MCF 10A (cell line): ENCODE data around the gene LOXL3. TPM values are rescaled to one million over a fixed set of nuclear protein-coding genes. Genes with fewer than 3 reads are reported as not detected.

Experiments used
- BruUV-seq: library from RNA; stranded (reverse); fragments of 400-500 nt; replicated peaks from 2 replicates; lab custom pipeline; 2021; lab: Mats Ljungman, UMichigan
- CTCF ChIA-PET: fragments of 300-600 bp; sonication (Branson Sonifier 250); formaldehyde crosslinking; extraction: SDS; loops from one replicate; lab custom pipeline; 2021; ENCODE audit warnings: antibody characterized with exemption, inconsistent platforms; lab: Yijun Ruan, JAX
- POLR2A ChIA-PET: fragments of 300-600, 350-650 bp; sonication (Branson Sonifier 250); formaldehyde crosslinking; extraction: SDS; loops from one replicate; lab custom pipeline; 2020; ENCODE audit warnings: antibody characterized with exemption, inconsistent platforms; lab: Yijun Ruan, JAX
- DNase-seq: peaks from one replicate; pipeline ENCODE4 v3.0.0-alpha.2; 2018; ENCODE audit not compliant: unreplicated experiment
- H3K27ac Mint-ChIP-seq: one replicate; pipeline ENCODE4 v1.8.0; 2022; ENCODE audit warnings: mild to moderate bottlenecking, low read depth, mixed read lengths; ENCODE audit not compliant: unreplicated experiment
- H3K27me3 Mint-ChIP-seq: one replicate; pipeline ENCODE4 v1.8.0; 2022; ENCODE audit warnings: mixed read lengths; ENCODE audit not compliant: insufficient read depth, unreplicated experiment
- H3K36me3 Mint-ChIP-seq: one replicate; pipeline ENCODE4 v1.8.0; 2022; ENCODE audit warnings: mild to moderate bottlenecking, moderate library complexity, mixed read lengths; ENCODE audit not compliant: insufficient read depth, unreplicated experiment
- H3K4me1 Mint-ChIP-seq: one replicate; pipeline ENCODE4 v1.8.0; 2022; ENCODE audit warnings: mixed read lengths; ENCODE audit not compliant: insufficient read depth, unreplicated experiment
- H3K4me3 Mint-ChIP-seq: one replicate; pipeline ENCODE4 v1.8.0; 2022; ENCODE audit warnings: mild to moderate bottlenecking, moderate library complexity, mixed read lengths; ENCODE audit not compliant: unreplicated experiment
- H3K9me3 Mint-ChIP-seq: one replicate; pipeline ENCODE4 v1.8.0; 2022; ENCODE audit warnings: mixed read lengths; ENCODE audit not compliant: unreplicated experiment
- CTCF ChIP-seq: fragments of 200-600 bp; IDR thresholded peaks from one replicate; pipeline ENCODE4 v1.8.0; 2022; ENCODE audit warnings: antibody characterized with exemption, mild to moderate bottlenecking; ENCODE audit not compliant: unreplicated experiment
- intact Hi-C: fragments of 100-400 bp; cut with micrococcal nuclease; formaldehyde crosslinking; loops from 2 replicates; pipeline ENCODE4 v1.14.1; 2022
- total RNA-seq: library from RNA; stranded (reverse); gene quantifications from 2 replicates; pipeline ENCODE4 v1.2.3, GENCODE V29; 2022

The LOXL3 gene
- total RNA-seq, 1 experiment from 2014 or later, result 0.93 TPM

GRCh38 chr2:74537140-74537539, 16.6 kb downstream of the LOXL3 start:
- Mint-ChIP-seq H3K4me3 (no peak overlapping the region), H3K9me3 (no peaks in the 10 kb centered on the region), H3K27me3 (no peaks in the 10 kb centered on the region), H3K27ac (peak overlapping the region; percentile 49), H3K36me3 (no peaks in the 10 kb centered on the region), H3K4me1 (peaks cover 8% of the 10 kb centered on the region)
- BruUV-seq, result no TSS peak
- intact Hi-C loops, result no loop called here
- peak; percentile 33 for DNase-seq
- ChIA-PET POLR2A (interaction anchor here (0.7 kb wide), 1 partner anchor 54 kb away, joined by 3 read pairs; the partner anchor contains the start of genes CCDC142 and TTC31), CTCF (no interaction called here)
- TF ChIP-seq CTCF, result no peak

- peak overlapping the region; percentile 49 for H3K27ac Mint-ChIP-seq
- intact Hi-C loops, result no loop called here
- BruUV-seq, result no TSS peak
- POLR2A ChIA-PET, result no interaction called here
- TF ChIP-seq CTCF, result no peak
- H3K27me3 Mint-ChIP-seq, result no peaks in the 10 kb centered on the region
- CTCF ChIA-PET, result interaction anchor here (0.6 to 0.9 kb wide), 2 partner anchors 53 to 381 kb away, joined by 4 read pairs; partner anchors contain the start of genes CCDC142 and TTC31
- peaks cover 13% of the 10 kb centered on the region for H3K4me1 Mint-ChIP-seq
- H3K4me3 Mint-ChIP-seq, result no peak overlapping the region
- no peaks in the 10 kb centered on the region for H3K36me3 Mint-ChIP-seq
- no peak for DNase-seq
- H3K9me3 Mint-ChIP-seq, result no peaks in the 10 kb centered on the region
Observed at GRCh38 chr2:74536166-74536950, 17.4 kb downstream of the LOXL3 start.

- CTCF ChIA-PET, result interaction anchor here (0.6 to 0.9 kb wide), 2 partner anchors 52 to 382 kb away, joined by 4 read pairs; partner anchors contain the start of genes CCDC142 and TTC31
- Mint-ChIP-seq H3K4me3 (no peak overlapping the region), H3K36me3 (no peaks in the 10 kb centered on the region), H3K27ac (no peak overlapping the region), H3K27me3 (no peaks in the 10 kb centered on the region), H3K9me3 (no peaks in the 10 kb centered on the region), H3K4me1 (peaks cover 18% of the 10 kb centered on the region)
- no TSS peak for BruUV-seq
- no peak for TF ChIP-seq CTCF
- POLR2A ChIA-PET, result no interaction called here
- DNase-seq, result no peak
- intact Hi-C loops, result no loop called here
Observed at GRCh38 chr2:74535440-74535965, 18.2 kb downstream of the LOXL3 start.

GRCh38 chr2:74534411-74534810, 19.3 kb downstream of the LOXL3 start:
- no peak overlapping the region for H3K27ac Mint-ChIP-seq
- CTCF ChIA-PET, result interaction anchor here (0.7 to 1.5 kb wide), 5 partner anchors 11 to 54 kb away, joined by 3 to 8 read pairs (median 5); partner anchors contain the start of genes CCDC142 and TTC31
- peaks cover under 1% of the 10 kb centered on the region for H3K36me3 Mint-ChIP-seq
- intact Hi-C loops, result loop anchor here (5.0 kb wide), 1 partner anchor 197 kb away; no protein-coding TSS in a partner anchor
- TF ChIP-seq CTCF, result no peak
- DNase-seq, result no peak
- BruUV-seq, result no TSS peak
- peaks cover 18% of the 10 kb centered on the region for H3K4me1 Mint-ChIP-seq
- POLR2A ChIA-PET, result no interaction called here
- no peak overlapping the region for H3K4me3 Mint-ChIP-seq
- H3K9me3 Mint-ChIP-seq, result no peaks in the 10 kb centered on the region
- H3K27me3 Mint-ChIP-seq, result no peaks in the 10 kb centered on the region
